ENCODE measurements around the gene CDC16.
A peak's percentile ranks its signal among the peaks of the same experiment; 100 is the strongest.
"Not testable (repeated sequence)": the region's sequence is repeated elsewhere in the genome, so short reads cannot be mapped to it uniquely, and the experiment has no call there.

The CDC16 gene

GRCh38 chr13:114234645-114235421 lies at the start of gene CDC16:
Gene CDC16, plus strand, starts transcription at chr13:114234897. Its CDS starts 188 bp downstream, at chr13:114235085.
- DNase-seq (ENCODE audit: low read depth): peak; percentile 90

- no peak for DNase-seq (ENCODE audit: low read depth)
Measured at GRCh38 chr13:114185182-114185971, 49.3 kb upstream of the CDC16 start.

GRCh38 chr13:114194853-114195252 lies 39.8 kb upstream of the CDC16 start:
- DNase-seq (ENCODE audit: low read depth): no peak

- no peak for DNase-seq (ENCODE audit: low read depth)
Measured at GRCh38 chr13:114196629-114197028, 38.1 kb upstream of the CDC16 start.

GRCh38 chr13:114198556-114198955 lies 36.1 kb upstream of the CDC16 start:
- DNase-seq (ENCODE audit: low read depth): no peak

- DNase-seq (ENCODE audit: low read depth): not testable (repeated sequence)
Measured at GRCh38 chr13:114199526-114199925, 35.2 kb upstream of the CDC16 start.

- no peak for DNase-seq (ENCODE audit: low read depth)
Measured at GRCh38 chr13:114199954-114200353, 34.7 kb upstream of the CDC16 start.

GRCh38 chr13:114200399-114200911 lies 34.2 kb upstream of the CDC16 start:
- peak; percentile 6 for DNase-seq (ENCODE audit: low read depth)

- DNase-seq (ENCODE audit: low read depth): no peak
Measured at GRCh38 chr13:114202581-114202980, 32.1 kb upstream of the CDC16 start.

- no peak for DNase-seq (ENCODE audit: low read depth)
Measured at GRCh38 chr13:114203536-114203935, 31.2 kb upstream of the CDC16 start.

- DNase-seq (ENCODE audit: low read depth): no peak
Measured at GRCh38 chr13:114204894-114205293, 29.8 kb upstream of the CDC16 start.

GRCh38 chr13:114208134-114208533 lies 26.6 kb upstream of the CDC16 start:
- DNase-seq (ENCODE audit: low read depth): no peak

GRCh38 chr13:114211446-114212157 lies 23.1 kb upstream of the CDC16 start:
- no peak for DNase-seq (ENCODE audit: low read depth)

- no peak for DNase-seq (ENCODE audit: low read depth)
Measured at GRCh38 chr13:114212158-114212495, 22.6 kb upstream of the CDC16 start.

- no peak for DNase-seq (ENCODE audit: low read depth)
Measured at GRCh38 chr13:114213980-114214379, 20.7 kb upstream of the CDC16 start.

GRCh38 chr13:114219392-114219791 lies 15.3 kb upstream of the CDC16 start:
- no peak for DNase-seq (ENCODE audit: low read depth)

GRCh38 chr13:114222461-114222968 lies 12.2 kb upstream of the CDC16 start:
- no peak for DNase-seq (ENCODE audit: low read depth)

- DNase-seq (ENCODE audit: low read depth): no peak
Measured at GRCh38 chr13:114224201-114224600, 10.5 kb upstream of the CDC16 start.

- DNase-seq (ENCODE audit: low read depth): no peak
Measured at GRCh38 chr13:114225610-114226009, 9.1 kb upstream of the CDC16 start.

GRCh38 chr13:114226088-114226487 lies 8.6 kb upstream of the CDC16 start:
- DNase-seq (ENCODE audit: low read depth): peak; percentile 31

GRCh38 chr13:114226699-114227323 lies 7.9 kb upstream of the CDC16 start:
- peak; percentile 70 for DNase-seq (ENCODE audit: low read depth)

- no peak for DNase-seq (ENCODE audit: low read depth)
Measured at GRCh38 chr13:114227528-114227927, 7.2 kb upstream of the CDC16 start.
